Measurements from ENCODE around the gene SLC44A3. TPM values are rescaled to one million over a fixed set of nuclear protein-coding genes. Genes with fewer than 3 reads are reported as not detected.

The SLC44A3 gene
- total RNA-seq, 2 donors from 2014 or later: 17.8 to 32.9 TPM

GRCh38 chr1:94934551-94934950 lies 114.4 kb downstream of the SLC44A3 start:
- peaks cover 3% of the 10 kb centered on the region for H3K4me1 ChIP-seq
- no peaks in the 10 kb centered on the region for H3K9me3 ChIP-seq
- intact Hi-C loops (cut with DNase I): loop anchor here (10.0 kb wide), 1 partner anchor 100 kb away; no protein-coding TSS in a partner anchor
- H3K4me3 ChIP-seq: no peak overlapping the region
- ATAC-seq: no peak
- WGBS, 2 donors: 72 to 74% methylated on average over 2 of the region's 2 CpGs
- no peaks in the 10 kb centered on the region for H3K36me3 ChIP-seq (replicated peaks in 1 of 2; ENCODE audit: insufficient read depth in 1 of 2, low read depth in 2 of 2)
- DNase-seq: no peak
- H3K27ac ChIP-seq: no peak overlapping the region
- TF ChIP-seq CTCF (IDR thresholded peaks at IDR 0.05) (no peak), POLR2A (IDR thresholded peaks at IDR 0.05) (no peak)
- H3K27me3 ChIP-seq: no peaks in the 10 kb centered on the region

DNA sequence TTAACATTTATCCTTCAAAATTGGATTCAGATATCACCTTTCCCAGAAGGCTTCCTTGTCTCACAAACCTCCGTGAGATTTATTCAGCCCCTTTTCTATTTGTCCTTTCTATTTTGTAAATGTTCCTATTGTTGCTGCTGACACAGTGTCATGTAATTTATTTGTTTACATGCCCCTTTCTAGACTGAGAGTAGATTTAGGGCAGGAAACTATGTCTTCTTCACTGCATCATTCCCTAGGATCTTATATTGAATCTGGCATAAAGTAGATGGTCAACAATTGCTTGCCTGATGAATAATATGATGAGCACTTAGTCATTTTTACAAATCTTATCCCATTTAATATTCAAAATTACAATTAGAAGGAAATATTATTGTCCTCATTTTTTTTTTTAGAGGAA lies 114.9 kb downstream of the SLC44A3 start:
- WGBS, 2 donors: 89 to 92% methylated on average over 1 of the region's 1 CpG
- H3K36me3 ChIP-seq (replicated peaks in 1 of 2; ENCODE audit: insufficient read depth in 1 of 2, low read depth in 2 of 2): no peaks in the 10 kb centered on the region
- intact Hi-C loops (cut with DNase I): loop anchor here (10.0 kb wide), 1 partner anchor 100 kb away; no protein-coding TSS in a partner anchor
- ATAC-seq (no peak), DNase-seq (no peak)
- no peak overlapping the region for H3K4me3 ChIP-seq
- no peaks in the 10 kb centered on the region for H3K9me3 ChIP-seq
- no peaks in the 10 kb centered on the region for H3K4me1 ChIP-seq
- TF ChIP-seq CTCF (IDR thresholded peaks at IDR 0.05) (no peak), POLR2A (IDR thresholded peaks at IDR 0.05) (no peak)
- no peak overlapping the region for H3K27ac ChIP-seq
- H3K27me3 ChIP-seq: no peaks in the 10 kb centered on the region

- 43 to 46% methylated on average over 1 of the region's 1 CpG for WGBS, 2 donors
- no peak for ATAC-seq
These were observed 115.3 kb downstream of the SLC44A3 start for GRCh38 chr1:94935476-94935875.

GRCh38 chr1:94936861-94937620 lies 116.9 kb downstream of the SLC44A3 start:
- no peak for ATAC-seq
- no peak overlapping the region for H3K4me3 ChIP-seq
- no peaks in the 10 kb centered on the region for H3K9me3 ChIP-seq
- H3K4me1 ChIP-seq: peaks cover 9% of the 10 kb centered on the region
- H3K27me3 ChIP-seq: no peaks in the 10 kb centered on the region
- no peak for DNase-seq
- intact Hi-C loops (cut with DNase I): loop anchor here (10.0 kb wide), 1 partner anchor 98 kb away; no protein-coding TSS in a partner anchor
- TF ChIP-seq POLR2A (IDR thresholded peaks at IDR 0.05) (no peak), CTCF (IDR thresholded peaks at IDR 0.05) (no peak)
- H3K36me3 ChIP-seq (replicated peaks in 1 of 2; ENCODE audit: insufficient read depth in 1 of 2, low read depth in 2 of 2): no peaks in the 10 kb centered on the region
- WGBS, 2 donors: 53 to 55% methylated on average over 5 of the region's 5 CpGs
- H3K27ac ChIP-seq: no peak overlapping the region

More at GRCh38 chr1:94935476-94935875, 115.3 kb downstream of the SLC44A3 start:
- Histone ChIP-seq H3K4me3 (no peak overlapping the region), H3K36me3 (replicated peaks in 1 of 2; ENCODE audit: insufficient read depth in 1 of 2, low read depth in 2 of 2) (no peaks in the 10 kb centered on the region), H3K27ac (no peak overlapping the region), H3K9me3 (no peaks in the 10 kb centered on the region), H3K4me1 (no peaks in the 10 kb centered on the region), H3K27me3 (no peaks in the 10 kb centered on the region)
- intact Hi-C loops (cut with DNase I): loop anchor here (10.0 kb wide), 1 partner anchor 99 kb away; no protein-coding TSS in a partner anchor
- TF ChIP-seq CTCF (IDR thresholded peaks at IDR 0.05): no peak
- TF ChIP-seq POLR2A (IDR thresholded peaks at IDR 0.05): no peak
- DNase-seq: no peak

Data from body of pancreas (tissue), 4 donors.